HG02943 (cell line): Measurements from ENCODE around the gene DUSP1.
A peak's percentile ranks its signal among the peaks of the same experiment; 100 is the strongest.

ENCODE experiments used
- ATAC-seq: cut with Tn5 transposase; IDR thresholded peaks from one replicate; pipeline ENCODE4 v1.9.1; 2021; ENCODE audit warnings: mild to moderate bottlenecking, low read depth, moderate library complexity; ENCODE audit not compliant: unreplicated experiment

Gene DUSP1

GRCh38 chr5:172782169-172783039, 11.4 kb upstream of the DUSP1 start:
- ATAC-seq: no peak

GRCh38 chr5:172779691-172780341, 8.8 kb upstream of the DUSP1 start:
- ATAC-seq: no peak

- ATAC-seq: peak; percentile 28
Observed at GRCh38 chr5:172777881-172778814, 7.2 kb upstream of the DUSP1 start.

GRCh38 chr5:172776235-172776594, 5.2 kb upstream of the DUSP1 start:
- ATAC-seq: no peak

GRCh38 chr5:172775326-172776234, 4.6 kb upstream of the DUSP1 start:
- ATAC-seq: no peak

GRCh38 chr5:172774561-172775315, 3.7 kb upstream of the DUSP1 start:
- no peak for ATAC-seq

GRCh38 chr5:172773481-172774469, 2.8 kb upstream of the DUSP1 start:
- no peak for ATAC-seq

- no peak for ATAC-seq
Observed at GRCh38 chr5:172772112-172772906, 1.3 kb upstream of the DUSP1 start.

- ATAC-seq: no peak
Observed at GRCh38 chr5:172771439-172772111, 580 bp upstream of the DUSP1 start.

- no peak for ATAC-seq
Observed at GRCh38 chr5:172770374-172770674, 671 bp downstream of the DUSP1 start.

GRCh38 chr5:172769616-172770373, 1.2 kb downstream of the DUSP1 start:
- ATAC-seq: no peak

GRCh38 chr5:172769342-172769615, 1.7 kb downstream of the DUSP1 start:
- ATAC-seq: no peak

GRCh38 chr5:172768573-172769341, 2.2 kb downstream of the DUSP1 start:
- no peak for ATAC-seq

GRCh38 chr5:172768098-172768572, 2.9 kb downstream of the DUSP1 start:
- no peak for ATAC-seq

GRCh38 chr5:172766287-172767108, 4.5 kb downstream of the DUSP1 start:
- no peak for ATAC-seq
